ENCODE data around the gene TTLL11.
A peak's percentile ranks its signal among the peaks of the same experiment; 100 is the strongest.

TTLL11 gene, protein sequence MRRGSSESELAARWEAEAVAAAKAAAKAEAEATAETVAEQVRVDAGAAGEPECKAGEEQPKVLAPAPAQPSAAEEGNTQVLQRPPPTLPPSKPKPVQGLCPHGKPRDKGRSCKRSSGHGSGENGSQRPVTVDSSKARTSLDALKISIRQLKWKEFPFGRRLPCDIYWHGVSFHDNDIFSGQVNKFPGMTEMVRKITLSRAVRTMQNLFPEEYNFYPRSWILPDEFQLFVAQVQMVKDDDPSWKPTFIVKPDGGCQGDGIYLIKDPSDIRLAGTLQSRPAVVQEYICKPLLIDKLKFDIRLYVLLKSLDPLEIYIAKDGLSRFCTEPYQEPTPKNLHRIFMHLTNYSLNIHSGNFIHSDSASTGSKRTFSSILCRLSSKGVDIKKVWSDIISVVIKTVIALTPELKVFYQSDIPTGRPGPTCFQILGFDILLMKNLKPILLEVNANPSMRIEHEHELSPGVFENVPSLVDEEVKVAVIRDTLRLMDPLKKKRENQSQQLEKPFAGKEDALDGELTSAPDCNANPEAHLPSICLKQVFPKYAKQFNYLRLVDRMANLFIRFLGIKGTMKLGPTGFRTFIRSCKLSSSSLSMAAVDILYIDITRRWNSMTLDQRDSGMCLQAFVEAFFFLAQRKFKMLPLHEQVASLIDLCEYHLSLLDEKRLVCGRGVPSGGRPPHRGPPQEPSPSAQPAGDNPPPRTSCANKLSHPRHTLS

GRCh38 chr9:122092611-122093506 is at the start of gene TTLL11:
Gene TTLL11, minus strand, starts transcription at chr9:122093308. Its CDS starts 160 bp downstream, at chr9:122093148.
- DNase-seq: peak; percentile 91

- DNase-seq: no peak
Measured at GRCh38 chr9:122141671-122142070, 48.6 kb upstream of the TTLL11 start.

DNA sequence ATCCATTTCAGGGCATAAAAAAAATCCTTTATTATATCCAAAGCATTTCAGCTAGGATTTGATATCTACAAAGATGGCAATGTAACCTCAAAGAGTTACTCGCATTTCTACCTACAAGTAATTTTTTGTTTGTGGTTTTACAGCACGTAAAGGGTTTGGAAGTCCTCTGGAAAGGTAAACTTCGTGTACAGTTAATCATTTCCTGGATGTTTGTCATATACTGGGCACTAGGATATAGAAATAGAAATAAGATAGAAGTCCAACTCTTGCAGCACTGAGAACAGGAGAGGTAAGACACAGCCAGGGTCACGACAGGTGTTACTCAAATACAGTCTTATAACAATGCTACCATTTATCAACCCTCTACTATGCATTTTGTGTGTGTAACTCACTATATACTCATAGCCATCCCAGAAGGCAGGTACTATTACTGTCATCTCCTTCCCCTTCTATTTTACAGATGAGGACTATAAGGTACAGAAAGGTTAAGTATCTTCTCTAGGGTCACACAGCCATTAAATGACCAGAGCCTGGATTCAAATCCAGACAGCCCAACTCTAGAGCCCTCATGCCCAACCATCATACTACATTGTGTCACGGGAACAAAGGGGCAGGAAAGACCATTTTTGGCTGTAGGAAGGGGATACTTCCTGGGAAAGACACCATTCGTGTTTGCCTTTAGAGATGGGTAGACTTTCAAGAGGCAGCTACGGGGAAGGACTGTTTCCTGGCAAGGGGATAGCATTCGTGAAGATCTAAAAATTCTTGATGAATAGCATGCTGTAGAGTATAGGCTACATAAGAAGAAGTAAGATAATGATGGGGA is 47.5 kb upstream of the TTLL11 start:
- no peak for DNase-seq

DNA sequence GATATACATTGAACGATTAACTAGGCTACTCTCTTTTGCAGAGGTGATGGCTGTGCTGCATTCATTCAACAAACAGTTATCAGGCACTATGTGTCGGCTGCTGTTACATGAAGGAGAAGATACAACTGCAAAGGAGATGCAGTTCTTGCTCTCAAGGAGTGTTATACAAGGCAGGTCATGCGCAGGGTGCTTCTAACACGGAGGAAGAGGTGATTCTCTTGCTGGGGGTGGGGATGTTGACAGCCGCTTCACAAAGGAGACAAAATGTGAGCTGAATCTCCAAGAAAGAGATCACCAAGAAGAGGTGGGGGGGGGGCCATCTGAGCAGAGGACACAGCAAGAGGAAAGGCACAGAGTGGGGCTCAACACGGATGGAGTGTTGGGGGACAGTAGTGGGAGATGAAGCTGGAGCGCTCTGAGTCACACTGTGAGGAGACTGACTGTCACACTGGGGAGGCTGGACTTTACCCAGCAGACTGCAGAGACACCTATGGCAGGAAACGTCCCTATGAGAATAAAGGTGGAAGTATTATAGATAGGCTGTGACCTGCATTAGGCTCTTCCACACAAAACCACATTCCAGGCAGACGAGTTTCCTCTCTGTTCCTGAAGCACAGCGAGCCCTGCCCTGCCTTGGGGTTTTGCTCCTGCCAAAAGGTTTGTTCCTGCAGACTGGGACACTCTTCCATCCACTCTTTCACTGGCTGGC is 45.6 kb upstream of the TTLL11 start:
- DNase-seq: no peak

DNA sequence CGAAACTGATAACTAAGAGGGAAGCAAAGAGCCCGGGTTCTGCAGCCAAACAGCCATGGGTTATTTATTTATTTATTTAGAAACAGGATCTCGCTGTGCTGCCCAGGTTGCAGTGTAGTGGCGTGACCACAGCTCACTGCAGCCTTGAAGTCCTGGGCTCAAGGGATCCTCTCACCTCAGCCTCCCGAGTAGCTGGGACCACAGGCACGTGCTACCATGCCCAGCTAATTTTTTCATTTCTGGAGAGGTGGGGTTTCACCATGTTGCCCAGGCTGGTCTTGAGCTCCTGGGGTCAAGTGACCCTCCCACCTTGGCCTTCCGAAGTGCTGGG is 42.4 kb upstream of the TTLL11 start:
- no peak for DNase-seq

GRCh38 chr9:122134822-122135528 is 41.9 kb upstream of the TTLL11 start:
- peak; percentile 20 for DNase-seq

GRCh38 chr9:122133984-122134535 is 41.0 kb upstream of the TTLL11 start:
- DNase-seq: no peak

- DNase-seq: no peak
Measured at GRCh38 chr9:122133263-122133983, 40.3 kb upstream of the TTLL11 start.

- DNase-seq: no peak
Measured at GRCh38 chr9:122132539-122132938, 39.4 kb upstream of the TTLL11 start.

DNA sequence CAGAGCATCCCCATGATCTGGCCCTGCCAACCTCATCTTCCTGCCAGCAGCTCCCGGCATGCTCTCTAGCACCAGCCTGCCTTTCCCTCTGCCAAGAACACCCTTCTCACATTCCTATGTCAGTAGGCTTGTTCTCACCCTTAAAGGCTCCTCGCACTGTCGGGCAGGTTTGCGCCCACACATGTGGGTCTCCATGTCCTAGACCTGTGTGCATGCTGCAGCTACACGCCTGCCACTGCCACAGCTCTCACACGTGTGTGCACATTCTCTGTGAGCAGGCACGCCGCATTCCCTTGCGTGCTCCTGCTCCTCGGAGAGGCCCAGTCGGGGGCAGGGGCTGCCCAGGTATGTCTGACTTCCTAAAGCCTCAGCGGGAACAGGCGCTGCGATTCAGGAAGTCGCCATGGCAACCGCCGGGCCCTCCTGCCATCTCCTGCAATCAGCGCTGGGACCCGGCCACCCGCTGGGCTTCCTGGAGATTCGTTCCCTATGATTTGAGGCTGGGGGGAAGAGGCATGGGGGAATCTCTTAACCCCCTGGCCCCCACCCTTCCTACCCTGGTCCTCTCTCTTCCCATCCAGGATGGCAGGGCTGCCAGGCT is 38.4 kb upstream of the TTLL11 start:
- DNase-seq: peak; percentile 17

GRCh38 chr9:122130837-122131236 is 37.7 kb upstream of the TTLL11 start:
- no peak for DNase-seq

DNA sequence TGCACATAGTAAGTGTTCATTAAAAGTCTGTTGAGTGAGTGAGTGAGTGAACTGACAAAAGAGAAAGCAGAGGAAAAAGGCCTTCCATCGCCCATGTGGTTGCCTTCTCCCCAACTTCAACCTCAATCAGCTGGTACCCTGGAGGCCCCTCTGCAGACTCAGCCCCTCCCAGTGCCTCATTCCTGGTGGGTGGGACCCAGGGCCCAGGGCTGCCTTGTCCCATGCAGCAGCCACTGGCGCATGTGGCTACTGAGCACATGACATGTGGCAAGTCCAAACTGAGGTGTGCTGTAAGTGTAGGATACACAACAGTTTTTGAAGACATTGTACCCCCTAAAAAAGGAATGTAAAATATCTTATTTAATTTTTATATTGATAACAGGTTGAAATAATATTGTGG is 36.9 kb upstream of the TTLL11 start:
- no peak for DNase-seq

DNA sequence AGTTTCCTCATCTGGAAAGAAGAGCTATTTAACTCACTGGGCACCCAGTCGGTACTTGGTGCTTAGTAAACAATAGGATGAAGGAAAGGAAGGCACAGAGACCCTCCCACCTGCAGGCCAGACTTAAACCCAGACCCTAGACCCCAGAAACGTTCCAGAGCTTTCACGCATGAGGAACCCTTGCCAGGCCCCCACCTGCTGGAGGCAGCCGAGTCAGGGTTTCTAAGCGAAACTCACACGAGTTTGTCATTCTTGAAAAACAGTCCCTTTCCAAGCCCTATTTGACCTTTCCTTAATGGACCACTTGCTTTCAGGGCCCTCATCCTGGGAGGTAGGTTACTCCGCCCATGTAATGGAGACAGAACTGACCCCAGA is 35.8 kb upstream of the TTLL11 start:
- DNase-seq: no peak

DNA sequence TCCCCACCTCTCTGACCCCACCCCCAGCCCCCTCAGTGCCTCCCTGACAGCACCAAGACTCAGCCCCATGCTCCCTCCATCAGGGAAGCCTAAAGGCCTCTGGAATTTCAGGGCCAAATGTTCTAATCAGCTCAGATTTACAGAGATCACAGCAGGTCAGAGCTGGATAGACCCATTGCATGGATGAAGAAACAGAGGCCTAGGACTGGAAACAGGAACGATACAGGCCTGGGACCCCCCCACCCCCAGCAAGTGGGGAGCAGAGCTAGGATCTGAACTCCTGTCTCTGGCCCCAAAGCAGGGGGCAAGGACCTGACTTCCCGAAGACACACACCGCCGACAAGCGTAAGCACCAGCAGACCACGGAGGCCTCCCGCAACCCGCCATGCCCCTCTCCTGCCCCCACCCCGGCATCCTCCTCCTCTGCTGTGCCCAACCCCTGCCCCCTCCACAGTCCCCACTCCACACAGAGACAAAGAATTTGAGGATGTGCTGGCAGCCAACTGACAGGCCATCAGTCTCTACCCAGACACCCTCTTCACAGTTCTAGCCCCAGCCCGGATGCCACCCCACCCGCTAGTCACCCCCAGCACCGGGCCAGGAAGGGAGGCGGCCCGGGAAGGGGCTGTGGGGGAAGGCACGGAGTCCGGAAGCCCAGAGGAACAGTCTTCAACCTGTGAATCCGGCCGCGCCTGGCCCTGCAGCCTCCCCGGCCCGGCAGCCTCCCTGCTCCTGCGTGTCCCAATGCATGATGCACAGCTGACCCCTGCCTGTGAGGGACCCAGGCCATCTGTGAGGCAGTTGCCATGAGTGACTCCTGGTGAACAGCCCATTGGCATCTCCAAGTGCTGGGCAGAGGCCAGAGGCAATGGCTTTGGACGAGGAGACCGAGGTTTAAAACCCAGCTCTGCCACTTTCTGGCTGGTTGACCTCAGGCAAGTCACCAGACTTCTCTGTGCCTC is 35.2 kb upstream of the TTLL11 start:
- no peak for DNase-seq

GRCh38 chr9:122127396-122127798 is 34.3 kb upstream of the TTLL11 start:
- no peak for DNase-seq

DNA sequence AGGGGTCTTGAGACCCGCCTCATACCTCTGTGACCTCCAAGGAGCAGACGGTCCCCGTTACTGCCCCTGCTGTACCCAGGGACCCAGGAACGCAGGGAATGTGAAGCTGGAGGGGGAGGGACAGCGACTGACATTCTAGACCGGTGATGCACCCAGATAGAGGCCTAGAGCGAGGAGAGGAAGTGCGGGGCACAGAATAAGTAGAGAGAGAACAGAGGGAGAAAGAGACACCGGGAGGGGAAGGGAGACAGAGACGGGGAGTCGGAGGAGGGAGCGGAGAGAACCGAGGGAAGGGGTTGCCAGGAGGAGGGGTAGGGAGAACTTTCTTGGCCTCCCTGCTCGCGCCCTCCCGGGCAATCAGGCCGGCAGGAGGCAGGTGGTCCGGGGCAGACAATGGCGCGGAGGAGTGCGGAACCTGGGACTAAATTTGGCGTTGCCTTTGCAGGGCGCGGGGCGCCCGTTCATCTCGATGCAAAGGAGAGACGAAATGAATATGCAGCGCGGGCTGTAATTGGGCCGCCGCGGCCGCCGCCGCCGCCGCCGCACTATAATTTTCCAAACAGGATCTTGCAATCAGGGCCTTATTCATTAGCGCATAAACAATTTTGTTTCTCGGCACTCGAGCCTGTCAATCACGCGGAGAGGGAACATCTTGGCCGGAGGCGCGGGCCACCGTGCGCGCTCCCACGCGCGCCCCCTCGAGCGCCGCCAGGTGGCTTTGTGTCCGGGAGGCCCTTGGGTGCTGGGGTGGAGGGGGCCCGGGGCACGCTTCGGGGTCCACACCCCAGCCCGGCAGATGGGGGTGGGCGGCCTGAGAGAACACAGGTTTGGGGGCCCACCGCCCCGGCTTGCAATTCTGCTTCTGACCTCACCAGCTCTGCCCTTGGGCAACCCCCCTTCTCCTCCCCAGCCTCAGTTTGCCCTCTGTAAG is 33.5 kb upstream of the TTLL11 start:
- DNase-seq: peak; percentile 65
